ENCODE data around the gene AFG1L. TPM values are rescaled to one million over a fixed set of nuclear protein-coding genes. Genes with fewer than 3 reads are reported as not detected.
"Not testable (repeated sequence)": the region's sequence is repeated elsewhere in the genome, so short reads cannot be mapped to it uniquely, and the experiment has no call there.

Gene AFG1L
- total RNA-seq, 1 donor from 2014 or later: 3.7 TPM

DNA sequence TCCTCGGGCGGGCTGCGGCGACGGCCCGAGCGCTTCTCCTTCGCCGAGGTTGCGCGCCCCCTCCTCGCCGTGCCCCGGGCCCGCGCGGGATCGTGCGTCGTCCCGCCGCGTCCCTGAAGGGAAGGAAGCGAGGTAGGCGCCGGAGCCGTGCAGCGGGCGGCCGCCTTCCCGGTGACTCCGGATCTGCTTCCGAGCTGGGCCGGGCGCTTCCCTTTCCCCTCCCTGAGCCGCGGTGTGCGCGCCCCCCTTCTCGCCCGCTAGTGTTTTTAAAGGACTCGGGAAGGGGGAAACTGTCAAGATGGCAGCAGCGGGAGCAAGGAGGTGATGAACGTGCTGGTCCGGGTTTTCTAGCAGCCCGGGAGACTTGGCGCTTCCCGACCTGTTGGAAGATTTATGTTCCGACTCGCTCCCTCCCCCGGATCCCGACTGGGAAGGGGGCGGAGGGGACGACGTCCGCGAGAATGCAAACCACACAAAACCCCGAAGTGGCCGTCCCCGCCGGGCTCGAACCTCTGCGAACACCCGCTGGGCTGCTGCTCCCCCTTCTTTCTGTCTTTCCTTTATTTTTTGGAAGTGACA is 265.1 kb downstream of the AFG1L start:
- peak; percentile 90 for DNase-seq

GRCh38 chr6:108560463-108561308 is 265.8 kb downstream of the AFG1L start, which contains the start of gene FOXO3:
FOXO3 (plus strand) TSS chr6:108560917; CDS start chr6:108561209, 292 bp downstream.
- DNase-seq: peak; percentile 92

DNA sequence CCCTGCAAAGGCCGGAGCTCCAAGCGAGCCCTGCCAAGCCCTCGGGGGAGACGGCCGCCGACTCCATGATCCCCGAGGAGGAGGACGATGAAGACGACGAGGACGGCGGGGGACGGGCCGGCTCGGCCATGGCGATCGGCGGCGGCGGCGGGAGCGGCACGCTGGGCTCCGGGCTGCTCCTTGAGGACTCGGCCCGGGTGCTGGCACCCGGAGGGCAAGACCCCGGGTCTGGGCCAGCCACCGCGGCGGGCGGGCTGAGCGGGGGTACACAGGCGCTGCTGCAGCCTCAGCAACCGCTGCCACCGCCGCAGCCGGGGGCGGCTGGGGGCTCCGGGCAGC is 266.4 kb downstream of the AFG1L start:
- not testable (repeated sequence) for DNase-seq

GRCh38 chr6:108561742-108562502 is 267.1 kb downstream of the AFG1L start:
- DNase-seq: peak; percentile 42

DNA sequence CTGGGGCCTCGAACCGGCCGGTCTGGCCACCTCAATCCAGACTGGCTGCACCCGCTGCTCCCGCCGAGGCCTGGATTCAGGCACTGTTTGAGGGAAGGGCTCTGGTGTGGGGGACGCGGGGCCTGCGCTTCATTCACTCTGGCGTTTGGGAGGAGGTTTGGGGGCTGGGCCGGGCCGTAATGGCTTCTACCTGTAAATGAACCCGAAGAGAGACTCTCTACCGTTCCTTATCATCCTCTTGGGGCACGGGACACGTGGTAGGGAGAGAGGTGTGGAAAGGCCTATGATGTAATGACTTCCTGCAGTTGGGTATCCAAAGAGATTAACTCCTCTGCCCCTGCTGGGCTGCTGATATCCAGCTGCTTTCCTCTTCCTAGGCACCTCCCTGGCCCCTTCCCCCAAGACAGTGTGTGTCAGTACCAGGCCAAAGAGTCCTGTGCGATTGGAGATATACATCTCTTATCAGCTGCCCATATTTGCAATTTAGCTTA is 267.7 kb downstream of the AFG1L start:
- DNase-seq: peak; percentile 77

- DNase-seq: no peak
These were observed 268.4 kb downstream of the AFG1L start for GRCh38 chr6:108563292-108563691.

DNA sequence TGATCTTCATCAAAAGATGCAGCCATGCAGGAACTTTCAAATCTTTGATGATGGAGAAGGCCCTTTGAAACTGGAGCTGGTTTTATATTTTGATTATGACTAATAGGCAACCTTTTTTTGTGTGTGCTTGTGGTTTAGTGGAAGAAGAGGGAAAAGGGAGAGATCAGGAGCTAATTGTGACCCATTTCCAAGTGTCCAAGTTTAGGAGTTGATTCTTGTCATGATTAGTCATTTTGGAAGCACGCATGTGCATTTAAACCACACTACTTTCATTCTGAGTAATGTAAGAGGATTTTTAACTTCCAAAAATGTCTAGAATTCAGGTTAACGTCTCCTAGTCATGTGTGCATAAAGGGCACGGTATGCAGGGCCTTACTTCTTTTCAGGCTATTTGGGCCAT is 269.3 kb downstream of the AFG1L start:
- DNase-seq: peak; percentile 37

- DNase-seq: peak; percentile 31
These were observed 270.4 kb downstream of the AFG1L start for GRCh38 chr6:108565091-108565766.

GRCh38 chr6:108565893-108566292 is 271.0 kb downstream of the AFG1L start:
- DNase-seq: peak; percentile 70

DNA sequence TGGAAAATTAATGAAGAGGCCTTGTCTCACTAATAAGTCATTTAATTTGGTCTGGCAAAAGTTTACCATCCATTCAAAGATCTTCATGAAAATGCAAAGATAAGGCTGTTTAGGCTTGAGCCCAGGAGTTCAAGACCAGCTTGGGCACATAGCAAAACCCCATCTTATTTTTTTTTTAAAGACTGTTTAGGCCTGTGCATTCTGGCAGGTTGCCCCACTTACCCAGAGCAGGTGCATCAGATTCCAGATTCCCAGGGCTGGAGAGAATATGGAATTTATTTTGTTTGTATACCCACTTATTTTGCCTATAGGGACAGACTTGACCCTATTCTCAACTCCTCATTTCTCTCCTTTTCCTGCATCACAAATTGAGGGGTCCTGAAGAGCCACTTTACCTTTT is 271.6 kb downstream of the AFG1L start:
- DNase-seq: no peak

GRCh38 chr6:108568101-108568500 is 273.2 kb downstream of the AFG1L start:
- DNase-seq: no peak

- DNase-seq: no peak
These were observed 273.9 kb downstream of the AFG1L start for GRCh38 chr6:108568551-108569305.

GRCh38 chr6:108570517-108570916 is 275.7 kb downstream of the AFG1L start:
- peak; percentile 34 for DNase-seq

GRCh38 chr6:108574457-108575141 is 279.7 kb downstream of the AFG1L start:
- no peak for DNase-seq

Other genes starting within 250 kb of the AFG1L start
- 31.1 and 37.1 TPM in 2 replicates for gene OSTM1, start 220.3 kb upstream of the AFG1L start, total RNA-seq
- not detected in 2 replicates for gene NR2E1, start 129.0 kb upstream of the AFG1L start, total RNA-seq
- 212 and 228 TPM in 2 replicates for gene SNX3, start 34.0 kb upstream of the AFG1L start, total RNA-seq